HepG2 (cell line): ENCODE results near the gene ZNF581. TPM values are rescaled to one million over a fixed set of nuclear protein-coding genes. Genes with fewer than 3 reads are reported as not detected.

ENCODE experiments used
- CC2D1A ChIP-seq: sonication (generic); formaldehyde crosslinking; IDR thresholded peaks from 2 replicates; pipeline ENCODE4 v1.8.1; 2023; ENCODE audit warnings: mild to moderate bottlenecking, missing genetic modification reagents
- DMAP1 ChIP-seq: IDR thresholded peaks from 2 replicates; pipeline ENCODE4 v1.6.1; 2016
- FOSL2 ChIP-seq: sonication (generic); formaldehyde crosslinking; IDR thresholded peaks from 2 replicates; pipeline ENCODE4 v1.4.0; 2020; ENCODE audit warnings: missing genetic modification reagents
- HOXD1 ChIP-seq: sonication (generic); formaldehyde crosslinking; IDR thresholded peaks from 2 replicates; pipeline ENCODE4 v1.5.0; 2020; ENCODE audit warnings: missing genetic modification reagents
- MYC ChIP-seq: sonication (generic); formaldehyde crosslinking; IDR thresholded peaks from 2 replicates; pipeline ENCODE4 v1.9.0; 2021; ENCODE audit warnings: missing genetic modification reagents, borderline replicate concordance
- NFKBIZ ChIP-seq: IDR thresholded peaks from 2 replicates; pipeline ENCODE4 v1.6.1; 2018; ENCODE audit warnings: missing genetic modification reagents, missing compliant biosample characterization
- RARG ChIP-seq: sonication (generic); formaldehyde crosslinking; IDR thresholded peaks from 2 replicates; pipeline ENCODE4 v1.4.0; 2020; ENCODE audit warnings: low read depth, mild to moderate bottlenecking, missing genetic modification reagents
- SRSF1 ChIP-seq: fragments of 200-400 bp; formaldehyde crosslinking; optimal IDR thresholded peaks from 2 replicates; pipeline ENCODE3; 2017; ENCODE audit warnings: mild to moderate bottlenecking, low read depth, low read length, moderate library complexity
- ZFYVE20 ChIP-seq: sonication (generic); formaldehyde crosslinking; IDR thresholded peaks from 2 replicates; pipeline ENCODE4 v1.8.0; 2023; ENCODE audit warnings: low read depth, mild to moderate bottlenecking, moderate library complexity, missing genetic modification reagents, borderline replicate concordance
- ZKSCAN8 ChIP-seq: IDR thresholded peaks from 2 replicates; pipeline ENCODE4 v1.6.1; 2016; ENCODE audit warnings: borderline replicate concordance, missing genetic modification reagents, missing compliant biosample characterization
- ZNF101 ChIP-seq: sonication (generic); formaldehyde crosslinking; IDR thresholded peaks from 2 replicates; pipeline ENCODE4 v1.4.0; 2020; ENCODE audit warnings: mild to moderate bottlenecking, low read depth, missing genetic modification reagents, borderline replicate concordance
- ZNF605 ChIP-seq: sonication (generic); formaldehyde crosslinking; IDR thresholded peaks from 2 replicates; pipeline ENCODE4 v1.8.0; 2022; ENCODE audit warnings: mild to moderate bottlenecking, missing genetic modification reagents
- polyA plus RNA-seq, 8 experiments: library from polyadenylated mRNA; depleted of rRNA in 3 of 8; stranded (reverse) in 7 of 8; unstranded in 1 of 8; fragments of >200 nt; fragmentation: Illumina TruSeq in 4 of 8; extraction: Trizol in 4 of 8; gene quantifications; 2 replicates each; pipeline versions ENCODE4 v1.2.1 to v1.2.3, GENCODE V29; 2011 to 2016; ENCODE audit warnings: low read depth in 4 of 8, missing spikeins in 1 of 8, mixed read lengths in 1 of 8; ENCODE audit not compliant: insufficient read depth in 1 of 8
- total RNA-seq, 5 experiments: library from RNA; depleted of rRNA; stranded (reverse); fragments of >200 nt; fragmentation: Illumina TruSeq; extraction: Trizol; gene quantifications; 2 replicates each; pipeline ENCODE4 v1.2.3, GENCODE V29; 2016; ENCODE audit warnings: low read depth in 1 of 5
- TF ChIP-seq, protein P1 (sequence below): IDR thresholded peaks from 2 replicates; pipeline ENCODE4 v1.6.1; 2016; ENCODE audit warnings: low read depth, borderline replicate concordance
- TF ChIP-seq, protein P2 (sequence below): sonication (generic); formaldehyde crosslinking; IDR thresholded peaks from 2 replicates; pipeline ENCODE4 v1.4.0; 2020; ENCODE audit warnings: mild to moderate bottlenecking, missing genetic modification reagents
- TF ChIP-seq, protein P3 (sequence below): sonication (generic); formaldehyde crosslinking; IDR thresholded peaks from 2 replicates; pipeline ENCODE4 v1.5.0; 2020; ENCODE audit warnings: missing genetic modification reagents
- TF ChIP-seq, protein P4 (sequence below): sonication (generic); formaldehyde crosslinking; IDR thresholded peaks from 2 replicates; pipeline ENCODE4 v1.8.1; 2023; ENCODE audit warnings: missing genetic modification reagents, mild to moderate bottlenecking, borderline replicate concordance
- TF ChIP-seq, protein P5 (sequence below): sonication (generic); formaldehyde crosslinking; IDR thresholded peaks from 2 replicates; pipeline ENCODE4 v1.4.0; 2020; ENCODE audit warnings: mild to moderate bottlenecking, low read depth, missing genetic modification reagents
- TF ChIP-seq, protein P6 (sequence below): IDR thresholded peaks from 2 replicates; pipeline ENCODE4 v1.6.1; 2016; ENCODE audit warnings: mild to moderate bottlenecking
- TF ChIP-seq, protein P7 (sequence below): sonication (generic); formaldehyde crosslinking; IDR thresholded peaks from 2 replicates; pipeline ENCODE4 v1.5.1; 2020; ENCODE audit warnings: mild to moderate bottlenecking, missing genetic modification reagents, borderline replicate concordance

ZNF581 gene
- total and polyA plus RNA-seq, 2 of the 13 experiments (the other 11 are each of a cell fraction or from before 2014, with no cell fraction given) = 19.6 to 49.5 TPM

DNA sequence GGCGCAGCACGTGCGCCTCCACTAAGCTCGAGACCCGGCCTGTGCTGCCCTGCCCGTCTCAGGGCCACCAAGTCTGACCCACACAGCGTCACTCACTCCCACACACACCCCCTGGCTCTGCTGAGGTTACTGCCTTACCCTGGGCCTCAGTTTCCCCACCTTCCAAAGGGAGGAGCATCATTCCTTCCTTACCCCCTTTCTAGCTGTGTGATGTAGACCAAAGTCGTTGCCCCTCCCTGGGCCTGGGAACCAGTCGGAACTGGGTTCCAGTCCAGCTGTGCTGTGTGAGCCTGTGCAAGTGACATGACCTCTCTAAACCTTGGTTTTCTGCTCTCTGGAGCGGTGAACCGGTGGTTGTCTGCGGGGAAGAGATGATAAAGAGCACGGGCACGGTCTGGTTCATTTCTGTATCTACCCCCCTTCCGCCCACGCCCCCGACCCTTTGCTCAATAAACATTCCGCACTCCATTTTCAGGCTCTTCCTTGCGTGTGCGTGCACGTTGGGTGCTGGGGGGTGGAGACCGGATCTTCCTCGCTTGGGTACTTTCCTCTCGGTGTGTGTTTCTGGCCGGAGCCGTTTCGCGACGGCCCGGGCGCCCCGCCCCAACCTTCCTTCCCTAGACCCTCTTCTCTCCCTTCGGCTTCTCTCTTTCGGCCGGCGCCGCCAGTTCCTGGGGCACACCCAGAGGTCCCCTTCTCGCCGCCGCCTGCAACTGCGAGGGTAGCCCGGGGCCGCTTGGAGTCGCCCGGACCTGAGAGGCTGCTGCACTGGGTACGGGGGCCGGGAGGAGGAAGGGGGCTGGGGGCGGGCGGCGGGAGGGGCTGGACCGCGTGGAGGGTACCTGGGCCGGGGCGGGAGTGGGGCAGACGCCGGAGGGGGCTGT lies at the start of gene ZNF581 (continued):
- TF ChIP-seq FOSL2 (peak; percentile 20; the same call in 1 of the 2 replicates), DMAP1 (peak; percentile 84), NFKBIZ (CRISPR knock-in tag) (no peak), RARG (CRISPR knock-in tag) (no peak), ZKSCAN8 (CRISPR knock-in tag) (0 out of 2 replicates have a peak, but pooled peaks have one; percentile 27), ZFYVE20 (CRISPR knock-in tag) (no peak), ZNF605 (peak; percentile 54), CC2D1A (CRISPR knock-in tag) (no peak), ZNF101 (no peak), HOXD1 (CRISPR knock-in tag) (no peak), MYC (CRISPR knock-in tag) (0 out of 2 replicates have a peak, but pooled peaks have one; percentile 62), SRSF1 (peak; percentile 69)
- TF ChIP-seq, protein P1, sequence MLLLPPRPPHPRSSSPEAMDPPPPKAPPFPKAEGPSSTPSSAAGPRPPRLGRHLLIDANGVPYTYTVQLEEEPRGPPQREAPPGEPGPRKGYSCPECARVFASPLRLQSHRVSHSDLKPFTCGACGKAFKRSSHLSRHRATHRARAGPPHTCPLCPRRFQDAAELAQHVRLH = peak; percentile 22; the same call in 1 of the 2 replicates
- TF ChIP-seq, protein P2, sequence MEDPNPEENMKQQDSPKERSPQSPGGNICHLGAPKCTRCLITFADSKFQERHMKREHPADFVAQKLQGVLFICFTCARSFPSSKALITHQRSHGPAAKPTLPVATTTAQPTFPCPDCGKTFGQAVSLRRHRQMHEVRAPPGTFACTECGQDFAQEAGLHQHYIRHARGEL (CRISPR knock-in tag) = no peak
- TF ChIP-seq, protein P3, sequence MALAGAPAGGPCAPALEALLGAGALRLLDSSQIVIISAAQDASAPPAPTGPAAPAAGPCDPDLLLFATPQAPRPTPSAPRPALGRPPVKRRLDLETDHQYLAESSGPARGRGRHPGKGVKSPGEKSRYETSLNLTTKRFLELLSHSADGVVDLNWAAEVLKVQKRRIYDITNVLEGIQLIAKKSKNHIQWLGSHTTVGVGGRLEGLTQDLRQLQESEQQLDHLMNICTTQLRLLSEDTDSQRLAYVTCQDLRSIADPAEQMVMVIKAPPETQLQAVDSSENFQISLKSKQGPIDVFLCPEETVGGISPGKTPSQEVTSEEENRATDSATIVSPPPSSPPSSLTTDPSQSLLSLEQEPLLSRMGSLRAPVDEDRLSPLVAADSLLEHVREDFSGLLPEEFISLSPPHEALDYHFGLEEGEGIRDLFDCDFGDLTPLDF (CRISPR knock-in tag) = no peak
- TF ChIP-seq, protein P4, sequence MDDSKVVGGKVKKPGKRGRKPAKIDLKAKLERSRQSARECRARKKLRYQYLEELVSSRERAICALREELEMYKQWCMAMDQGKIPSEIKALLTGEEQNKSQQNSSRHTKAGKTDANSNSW (CRISPR knock-in tag) = no peak
- TF ChIP-seq, protein P5, sequence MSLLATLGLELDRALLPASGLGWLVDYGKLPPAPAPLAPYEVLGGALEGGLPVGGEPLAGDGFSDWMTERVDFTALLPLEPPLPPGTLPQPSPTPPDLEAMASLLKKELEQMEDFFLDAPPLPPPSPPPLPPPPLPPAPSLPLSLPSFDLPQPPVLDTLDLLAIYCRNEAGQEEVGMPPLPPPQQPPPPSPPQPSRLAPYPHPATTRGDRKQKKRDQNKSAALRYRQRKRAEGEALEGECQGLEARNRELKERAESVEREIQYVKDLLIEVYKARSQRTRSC (CRISPR knock-in tag) = 0 out of 2 replicates have a peak, but pooled peaks have one; percentile 33
- TF ChIP-seq, protein P6, sequence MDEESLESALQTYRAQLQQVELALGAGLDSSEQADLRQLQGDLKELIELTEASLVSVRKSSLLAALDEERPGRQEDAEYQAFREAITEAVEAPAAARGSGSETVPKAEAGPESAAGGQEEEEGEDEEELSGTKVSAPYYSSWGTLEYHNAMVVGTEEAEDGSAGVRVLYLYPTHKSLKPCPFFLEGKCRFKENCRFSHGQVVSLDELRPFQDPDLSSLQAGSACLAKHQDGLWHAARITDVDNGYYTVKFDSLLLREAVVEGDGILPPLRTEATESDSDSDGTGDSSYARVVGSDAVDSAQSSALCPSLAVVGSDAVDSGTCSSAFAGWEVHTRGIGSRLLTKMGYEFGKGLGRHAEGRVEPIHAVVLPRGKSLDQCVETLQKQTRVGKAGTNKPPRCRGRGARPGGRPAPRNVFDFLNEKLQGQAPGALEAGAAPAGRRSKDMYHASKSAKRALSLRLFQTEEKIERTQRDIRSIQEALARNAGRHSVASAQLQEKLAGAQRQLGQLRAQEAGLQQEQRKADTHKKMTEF (CRISPR knock-in tag) = peak; percentile 82
- TF ChIP-seq, protein P7, sequence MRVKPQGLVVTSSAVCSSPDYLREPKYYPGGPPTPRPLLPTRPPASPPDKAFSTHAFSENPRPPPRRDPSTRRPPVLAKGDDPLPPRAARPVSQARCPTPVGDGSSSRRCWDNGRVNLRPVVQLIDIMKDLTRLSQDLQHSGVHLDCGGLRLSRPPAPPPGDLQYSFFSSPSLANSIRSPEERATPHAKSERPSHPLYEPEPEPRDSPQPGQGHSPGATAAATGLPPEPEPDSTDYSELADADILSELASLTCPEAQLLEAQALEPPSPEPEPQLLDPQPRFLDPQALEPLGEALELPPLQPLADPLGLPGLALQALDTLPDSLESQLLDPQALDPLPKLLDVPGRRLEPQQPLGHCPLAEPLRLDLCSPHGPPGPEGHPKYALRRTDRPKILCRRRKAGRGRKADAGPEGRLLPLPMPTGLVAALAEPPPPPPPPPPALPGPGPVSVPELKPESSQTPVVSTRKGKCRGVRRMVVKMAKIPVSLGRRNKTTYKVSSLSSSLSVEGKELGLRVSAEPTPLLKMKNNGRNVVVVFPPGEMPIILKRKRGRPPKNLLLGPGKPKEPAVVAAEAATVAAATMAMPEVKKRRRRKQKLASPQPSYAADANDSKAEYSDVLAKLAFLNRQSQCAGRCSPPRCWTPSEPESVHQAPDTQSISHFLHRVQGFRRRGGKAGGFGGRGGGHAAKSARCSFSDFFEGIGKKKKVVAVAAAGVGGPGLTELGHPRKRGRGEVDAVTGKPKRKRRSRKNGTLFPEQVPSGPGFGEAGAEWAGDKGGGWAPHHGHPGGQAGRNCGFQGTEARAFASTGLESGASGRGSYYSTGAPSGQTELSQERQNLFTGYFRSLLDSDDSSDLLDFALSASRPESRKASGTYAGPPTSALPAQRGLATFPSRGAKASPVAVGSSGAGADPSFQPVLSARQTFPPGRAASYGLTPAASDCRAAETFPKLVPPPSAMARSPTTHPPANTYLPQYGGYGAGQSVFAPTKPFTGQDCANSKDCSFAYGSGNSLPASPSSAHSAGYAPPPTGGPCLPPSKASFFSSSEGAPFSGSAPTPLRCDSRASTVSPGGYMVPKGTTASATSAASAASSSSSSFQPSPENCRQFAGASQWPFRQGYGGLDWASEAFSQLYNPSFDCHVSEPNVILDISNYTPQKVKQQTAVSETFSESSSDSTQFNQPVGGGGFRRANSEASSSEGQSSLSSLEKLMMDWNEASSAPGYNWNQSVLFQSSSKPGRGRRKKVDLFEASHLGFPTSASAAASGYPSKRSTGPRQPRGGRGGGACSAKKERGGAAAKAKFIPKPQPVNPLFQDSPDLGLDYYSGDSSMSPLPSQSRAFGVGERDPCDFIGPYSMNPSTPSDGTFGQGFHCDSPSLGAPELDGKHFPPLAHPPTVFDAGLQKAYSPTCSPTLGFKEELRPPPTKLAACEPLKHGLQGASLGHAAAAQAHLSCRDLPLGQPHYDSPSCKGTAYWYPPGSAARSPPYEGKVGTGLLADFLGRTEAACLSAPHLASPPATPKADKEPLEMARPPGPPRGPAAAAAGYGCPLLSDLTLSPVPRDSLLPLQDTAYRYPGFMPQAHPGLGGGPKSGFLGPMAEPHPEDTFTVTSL (CRISPR knock-in tag) = no peak
